Ascending aorta (tissue), 2 donors: ENCODE results near the gene ESR2. TPM values are rescaled to one million over a fixed set of nuclear protein-coding genes. Genes with fewer than 3 reads are reported as not detected.

Experiments
- DNase-seq, 2 donors: peaks; one replicate each; pipeline ENCODE4 v3.0.0-alpha.2; 2019; ENCODE audit warnings: low spot score in 2 of 2
- H3K27ac ChIP-seq, 2 donors: fragments of 200-600 bp; sonication (generic); one replicate each; pipeline ENCODE4 v1.5.1; 2016 to 2017; ENCODE audit warnings: mild to moderate bottlenecking in 1 of 2
- H3K27me3 ChIP-seq: fragments of 200-600 bp; sonication (generic); one replicate; pipeline ENCODE4 v1.5.1; 2017
- H3K36me3 ChIP-seq, 2 donors: fragments of 200-600 bp; sonication (generic); one replicate each; pipeline ENCODE4 v1.5.1; 2016
- H3K4me1 ChIP-seq, 2 donors: fragments of 200-600 bp; sonication (generic); one replicate each; pipeline ENCODE4 v1.5.1; 2016 to 2017; ENCODE audit warnings: mild to moderate bottlenecking in 1 of 2
- H3K4me3 ChIP-seq, 2 donors: fragments of 200-600 bp; sonication (generic); one replicate each; pipeline ENCODE4 v1.5.1; 2016 to 2017; ENCODE audit warnings: mild to moderate bottlenecking in 1 of 2
- H3K9me3 ChIP-seq, 2 donors: fragments of 200-600 bp; sonication (generic); one replicate each; pipeline ENCODE4 v1.5.1; 2016
- CTCF ChIP-seq, 3 experiments: fragments of 200-600 bp in 2 of 3; fragments of 450-650 bp in 1 of 3; sonication (generic) in 2 of 3; IDR thresholded peaks; one replicate each; pipeline ENCODE4 v1.5.1; 2016 to 2019; ENCODE audit warnings: antibody characterized with exemption in 3 of 3, mild to moderate bottlenecking in 1 of 3, moderate library complexity in 1 of 3
- intact Hi-C: fragments of 100-400 bp; cut with DNase I; formaldehyde crosslinking; loops from one replicate; pipeline ENCODE4 v1.15.1; 2023
- total RNA-seq: library from RNA; depleted of rRNA; stranded (reverse); fragments of >200 nt; gene quantifications from one replicate; pipeline ENCODE4 v1.1.0, GENCODE V29; 2016

Gene ESR2
- total RNA-seq, 1 donor from 2014 or later: not detected

- Histone ChIP-seq H3K36me3 (peaks cover 3 to 49% of the 10 kb centered on the region in 2 donors), H3K27me3 (no peaks in the 10 kb centered on the region)
Measured at GRCh38 chr14:64092940-64093339, 201.2 kb downstream of the ESR2 start.

GRCh38 chr14:64092338-64092737 lies 201.8 kb downstream of the ESR2 start:
- DNase-seq: no peak
- H3K27ac ChIP-seq: no peak overlapping the region
- no peaks in the 10 kb centered on the region for H3K27me3 ChIP-seq
- H3K9me3 ChIP-seq: no peaks in the 10 kb centered on the region
- no peak overlapping the region for H3K4me3 ChIP-seq
- intact Hi-C loops: no loop called here
- TF ChIP-seq CTCF (IDR thresholded peaks at IDR 0.05): no peak
- H3K4me1 ChIP-seq: no peaks in the 10 kb centered on the region
- H3K36me3 ChIP-seq: peaks cover 3 to 49% of the 10 kb centered on the region in 2 donors

More at GRCh38 chr14:64092940-64093339, 201.2 kb downstream of the ESR2 start:
- H3K9me3 ChIP-seq: no peaks in the 10 kb centered on the region
- H3K27ac ChIP-seq: no peak overlapping the region
- no peak for TF ChIP-seq CTCF (IDR thresholded peaks at IDR 0.05)
- H3K4me1 ChIP-seq: no peaks in the 10 kb centered on the region
- H3K4me3 ChIP-seq: no peak overlapping the region
- DNase-seq: no peak
- intact Hi-C loops: no loop called here

GRCh38 chr14:64091217-64091616 lies 203.0 kb downstream of the ESR2 start:
- Histone ChIP-seq H3K9me3 (no peaks in the 10 kb centered on the region), H3K36me3 (peaks cover 0 to 49% of the 10 kb centered on the region in 2 donors), H3K27me3 (no peaks in the 10 kb centered on the region), H3K4me3 (no peak overlapping the region), H3K4me1 (no peaks in the 10 kb centered on the region), H3K27ac (no peak overlapping the region)
- intact Hi-C loops: no loop called here
- no peak for DNase-seq
- TF ChIP-seq CTCF (IDR thresholded peaks at IDR 0.05): no peak

- intact Hi-C loops: no loop called here
- no peak for DNase-seq
- no peak overlapping the region for H3K27ac ChIP-seq
- H3K4me1 ChIP-seq: no peaks in the 10 kb centered on the region
- TF ChIP-seq CTCF (IDR thresholded peaks at IDR 0.05): no peak
- H3K9me3 ChIP-seq: no peaks in the 10 kb centered on the region
- no peak overlapping the region for H3K4me3 ChIP-seq
- peaks cover 0 to 48% of the 10 kb centered on the region in 2 donors for H3K36me3 ChIP-seq
- no peaks in the 10 kb centered on the region for H3K27me3 ChIP-seq
Measured at GRCh38 chr14:64089920-64090319, 204.3 kb downstream of the ESR2 start.

GRCh38 chr14:64088647-64088964 lies 205.6 kb downstream of the ESR2 start:
- no peaks in the 10 kb centered on the region for H3K9me3 ChIP-seq
- H3K4me1 ChIP-seq: peaks cover 0 to 5% of the 10 kb centered on the region in 2 donors
- H3K27ac ChIP-seq: no peak overlapping the region
- DNase-seq: no peak
- H3K36me3 ChIP-seq: peaks cover 0 to 42% of the 10 kb centered on the region in 2 donors
- no peak overlapping the region for H3K4me3 ChIP-seq
- H3K27me3 ChIP-seq: no peaks in the 10 kb centered on the region
- TF ChIP-seq CTCF (IDR thresholded peaks at IDR 0.05): no peak
- intact Hi-C loops: no loop called here

GRCh38 chr14:64082837-64083236 lies 211.3 kb downstream of the ESR2 start:
- peak in 1 of 2 donors; percentile 86 for DNase-seq
- H3K36me3 ChIP-seq: peaks cover 10 to 31% of the 10 kb centered on the region in 2 donors
- no peak overlapping the region for H3K4me3 ChIP-seq
- no peaks in the 10 kb centered on the region for H3K27me3 ChIP-seq
- TF ChIP-seq CTCF (IDR thresholded peaks at IDR 0.05): no peak
- intact Hi-C loops: loop anchor here (1.0 to 2.0 kb wide), 2 partner anchors 30 to 35 kb away; no protein-coding TSS in a partner anchor
- H3K4me1 ChIP-seq: peaks cover 4 to 16% of the 10 kb centered on the region in 2 donors
- H3K27ac ChIP-seq: peak overlapping the region; percentile 85 to 88
- H3K9me3 ChIP-seq: no peaks in the 10 kb centered on the region
